GM19240 (cell line): ENCODE measurements around the gene KLHL2.

ENCODE experiments used
- DNase-seq: peaks from one replicate; pipeline ENCODE4 v3.0.0; 2011; ENCODE audit warnings: low spot score; ENCODE audit not compliant: insufficient read length

Gene KLHL2

DNA sequence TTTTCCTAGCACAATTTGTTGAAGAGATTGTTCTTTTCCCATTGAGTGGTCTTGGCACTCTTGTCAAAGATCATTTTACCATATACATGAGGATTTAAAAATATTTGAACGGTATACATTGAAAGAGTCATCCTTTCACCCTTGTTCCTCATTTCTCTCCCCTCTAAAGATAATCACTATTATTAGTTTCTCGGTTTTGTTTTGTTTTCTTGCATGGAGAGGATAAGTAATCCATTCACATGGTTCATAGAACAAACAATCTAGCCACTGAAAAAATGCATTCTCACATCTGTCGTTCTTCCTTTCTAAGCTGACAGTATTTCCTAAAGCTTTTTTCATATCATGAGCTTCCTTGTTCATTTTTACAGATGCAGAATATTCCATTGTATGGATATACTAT, 80.9 kb downstream of the KLHL2 start:
- DNase-seq: no peak

DNA sequence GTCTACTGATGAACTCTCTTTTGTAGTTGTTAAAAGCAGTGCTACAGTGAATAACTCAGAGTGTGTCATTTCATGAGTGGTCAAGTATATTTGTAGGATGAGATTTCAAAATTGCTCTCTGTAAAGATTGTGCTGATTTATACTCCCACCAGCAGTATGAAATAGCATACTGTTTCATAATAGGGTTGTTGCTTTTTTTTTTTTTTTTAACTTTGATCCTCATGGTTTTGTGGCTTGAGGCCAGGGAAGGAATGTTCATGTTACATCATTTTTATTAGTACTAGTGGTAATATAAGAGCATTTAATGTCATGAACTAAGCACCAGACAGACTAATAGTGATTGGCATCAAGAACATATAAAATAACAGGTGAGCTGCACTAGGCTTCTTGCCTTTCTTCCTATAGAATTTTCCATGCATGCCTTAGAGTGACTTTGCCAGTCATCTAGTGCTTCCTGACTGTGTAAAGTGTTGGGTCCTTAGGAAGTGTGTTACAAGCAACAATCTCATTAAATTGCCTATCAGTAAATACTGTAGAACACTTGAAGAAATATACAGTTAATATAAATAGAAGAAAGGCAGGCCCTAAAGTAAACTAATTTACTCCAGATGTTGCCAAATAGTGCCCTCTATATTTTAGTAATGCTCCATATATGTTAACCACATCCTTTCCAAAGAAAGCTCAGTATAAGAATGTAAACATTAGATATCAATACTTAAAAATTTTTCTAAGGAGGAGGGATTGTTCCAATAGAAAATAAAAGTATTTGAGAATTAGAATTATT, 81.5 kb downstream of the KLHL2 start:
- no peak for DNase-seq

DNA sequence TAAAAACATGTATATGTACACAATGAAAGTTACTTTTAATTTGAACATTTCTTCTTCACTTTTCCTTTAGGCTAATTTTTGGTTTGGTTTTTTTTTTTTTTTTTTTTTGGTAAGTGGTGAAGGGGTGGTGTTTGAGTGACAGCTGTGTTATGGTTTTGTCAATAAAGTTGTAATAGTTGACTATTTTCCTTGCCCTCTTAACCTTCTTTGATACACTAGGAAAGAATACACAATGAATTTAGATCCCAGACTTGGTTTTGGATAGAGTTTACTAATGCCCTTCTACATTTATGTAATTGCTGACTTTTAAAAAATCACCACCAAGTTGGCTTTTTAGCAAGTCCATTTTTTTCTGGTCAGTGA, 82.0 kb downstream of the KLHL2 start:
- DNase-seq: no peak

DNA sequence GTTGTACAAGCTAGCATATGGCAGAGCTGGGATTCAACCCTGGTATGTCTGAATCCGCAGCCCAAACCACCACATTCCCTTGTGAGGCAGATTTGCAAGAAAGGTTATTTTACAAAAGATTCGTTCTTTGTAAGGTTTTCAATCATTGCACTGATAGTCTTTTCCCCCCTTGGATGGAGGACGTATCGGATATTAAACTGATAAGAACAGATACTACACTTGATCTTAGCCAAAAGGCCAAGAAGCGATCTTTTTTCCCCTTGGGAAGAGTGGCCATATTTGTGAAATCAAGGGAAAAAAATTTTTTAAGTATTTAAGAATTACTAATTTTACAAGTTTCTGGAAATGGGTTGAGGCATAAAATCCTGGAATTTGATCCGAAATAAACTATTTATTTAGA, 85.7 kb downstream of the KLHL2 start:
- DNase-seq: no peak

DNA sequence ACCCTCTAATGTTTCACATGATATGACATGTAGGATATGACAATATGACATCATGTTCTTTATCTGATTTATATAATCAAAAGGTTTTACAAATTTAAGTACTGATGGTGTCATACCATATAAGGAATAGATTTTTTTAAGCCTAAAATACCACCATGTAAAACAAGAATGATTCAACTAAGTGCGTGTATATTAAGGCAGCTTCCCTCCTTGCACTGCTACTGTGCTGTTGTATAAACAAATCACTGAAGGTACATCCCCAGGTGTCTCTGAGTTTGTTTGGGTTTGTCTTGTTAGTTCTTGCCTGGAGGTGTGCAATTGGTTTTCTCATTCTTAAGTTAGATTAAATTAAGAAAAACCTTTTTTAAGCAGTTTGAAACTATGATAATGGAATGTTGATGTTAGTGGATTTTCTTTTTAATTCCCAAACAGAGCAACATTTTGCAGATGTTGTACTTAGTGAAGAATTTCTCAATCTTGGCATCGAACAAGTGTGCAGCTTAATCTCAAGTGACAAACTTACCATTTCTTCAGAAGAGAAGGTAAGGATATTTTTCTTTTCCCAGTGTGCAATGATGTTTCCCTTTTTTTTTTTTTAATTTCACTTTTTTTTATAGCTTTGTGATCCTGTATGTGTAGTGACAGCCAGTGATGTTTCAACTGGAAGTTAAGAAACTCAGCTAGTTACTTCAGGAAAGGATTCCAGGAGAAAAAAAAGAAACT, 86.7 kb downstream of the KLHL2 start:
- DNase-seq: no peak

DNA sequence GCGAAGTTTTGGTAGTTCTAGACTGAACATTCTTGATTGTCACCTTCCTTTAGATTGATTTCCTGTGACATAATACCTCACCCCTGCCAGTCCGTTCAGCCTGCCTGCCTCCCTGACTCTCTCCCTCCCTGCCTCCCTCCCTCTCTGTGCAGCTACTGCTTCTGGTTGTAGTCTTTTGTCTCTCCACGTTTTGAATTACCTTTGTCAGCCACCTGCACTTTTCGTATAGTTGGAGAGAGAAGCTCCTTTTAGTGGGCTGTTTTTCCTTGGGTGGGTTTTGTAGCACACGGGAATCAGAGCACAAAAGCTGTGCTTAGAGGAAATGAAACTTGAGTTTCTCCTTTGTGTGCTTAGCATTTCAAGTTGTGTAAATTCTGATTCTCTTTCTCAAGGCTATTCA, 87.5 kb downstream of the KLHL2 start:
- no peak for DNase-seq

DNA sequence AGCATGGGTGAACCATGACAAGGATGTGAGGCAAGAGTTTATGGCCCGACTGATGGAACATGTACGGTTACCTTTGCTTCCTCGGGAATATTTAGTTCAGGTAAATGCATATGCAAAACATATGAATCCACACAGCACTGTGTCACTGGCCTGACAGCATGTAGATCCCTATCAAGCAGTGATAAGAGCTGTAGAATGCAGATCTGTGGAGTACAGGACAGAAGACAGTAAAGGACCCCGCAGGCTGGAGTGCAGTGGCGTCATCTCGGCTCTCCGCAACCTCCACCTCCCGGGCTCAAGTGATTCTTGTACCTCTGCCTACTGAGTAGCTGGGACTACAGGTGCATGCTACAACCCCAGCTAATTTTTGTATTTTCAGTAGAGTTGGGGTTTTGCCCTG, 90.3 kb downstream of the KLHL2 start:
- no peak for DNase-seq

DNA sequence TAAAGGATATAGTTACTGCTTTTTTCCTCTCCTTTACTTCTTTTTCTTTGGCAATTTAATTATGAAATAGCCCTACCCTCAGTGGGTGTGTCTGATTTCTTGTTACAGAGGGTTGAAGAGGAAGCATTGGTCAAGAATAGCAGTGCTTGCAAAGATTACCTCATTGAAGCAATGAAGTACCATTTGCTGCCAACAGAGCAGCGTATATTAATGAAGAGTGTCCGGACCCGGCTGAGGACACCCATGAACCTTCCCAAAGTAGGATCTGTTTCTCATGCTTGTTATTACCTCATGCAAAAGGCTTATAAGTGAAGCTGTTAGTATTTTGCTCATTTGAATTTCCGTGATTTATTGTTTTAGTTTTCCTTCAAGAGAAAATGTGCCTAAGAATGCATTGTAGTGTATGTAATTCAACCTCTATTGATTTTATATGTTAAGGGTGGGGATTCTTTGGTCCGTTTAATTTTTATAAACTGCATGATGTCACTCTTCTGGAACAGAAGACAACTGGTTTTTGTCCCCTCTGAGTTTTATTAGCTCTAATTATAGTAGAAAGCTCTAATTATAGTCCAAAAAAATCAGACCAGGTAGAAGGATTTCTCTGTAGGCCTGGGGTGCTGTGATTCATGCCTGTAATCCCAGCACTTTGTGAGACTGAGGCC, 92.2 kb downstream of the KLHL2 start:
- DNase-seq: no peak

DNA sequence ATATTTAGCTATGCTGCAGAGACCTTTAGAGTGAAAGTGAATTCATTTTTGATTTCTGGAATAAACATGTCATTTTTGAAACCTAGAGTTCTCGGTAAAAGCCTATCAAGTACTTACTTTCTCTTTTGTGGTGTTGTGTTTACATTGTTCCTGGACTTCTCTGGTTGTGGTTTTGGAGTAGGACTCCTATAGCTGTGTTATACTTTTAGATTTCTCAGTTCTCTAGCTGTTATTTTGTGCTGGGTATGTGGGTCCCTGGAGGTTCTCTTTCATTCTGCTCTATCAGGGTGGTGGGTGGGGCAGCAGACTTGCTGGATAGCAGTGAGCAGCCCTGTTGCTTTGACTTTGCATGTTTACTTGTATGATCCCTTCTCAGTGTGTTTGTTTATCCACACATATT, 94.5 kb downstream of the KLHL2 start:
- no peak for DNase-seq

DNA sequence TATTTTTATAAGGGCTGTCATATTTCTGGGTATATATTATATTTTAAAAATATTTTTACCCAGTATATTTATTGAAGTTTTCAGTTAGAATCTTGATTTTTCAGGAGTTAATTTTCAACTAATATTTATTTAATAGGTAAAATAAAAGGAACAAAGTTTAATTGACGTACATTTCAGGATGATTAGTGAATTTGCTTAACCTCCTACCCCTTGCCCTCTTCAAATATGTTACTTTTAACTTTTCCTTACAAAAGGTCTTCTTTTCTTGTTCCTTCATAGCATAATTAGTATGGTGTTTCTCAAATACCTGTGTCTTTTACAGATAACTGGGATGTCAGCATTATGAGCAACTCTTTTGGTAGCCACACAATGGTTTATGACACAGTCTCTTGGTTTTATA, 95.3 kb downstream of the KLHL2 start:
- DNase-seq: no peak

DNA sequence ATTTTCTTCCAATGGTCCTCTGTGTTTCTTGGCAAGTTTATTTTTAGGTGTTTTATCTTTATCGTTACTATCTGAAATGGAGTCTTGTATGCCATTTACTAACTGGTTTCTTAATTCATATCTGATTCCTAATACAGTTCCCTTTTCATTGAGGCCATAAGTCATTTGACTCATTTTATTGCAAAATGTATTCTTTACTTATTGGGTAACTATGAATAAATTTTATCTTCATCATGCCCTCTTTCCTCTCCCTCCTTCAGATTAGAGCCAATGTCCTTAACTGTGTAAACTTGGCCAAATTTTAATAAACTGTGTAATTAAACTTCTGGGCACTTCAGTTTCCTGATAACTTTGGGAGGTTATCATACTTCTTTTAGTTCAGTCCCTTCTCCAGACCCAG, 100.8 kb downstream of the KLHL2 start:
- no peak for DNase-seq

DNA sequence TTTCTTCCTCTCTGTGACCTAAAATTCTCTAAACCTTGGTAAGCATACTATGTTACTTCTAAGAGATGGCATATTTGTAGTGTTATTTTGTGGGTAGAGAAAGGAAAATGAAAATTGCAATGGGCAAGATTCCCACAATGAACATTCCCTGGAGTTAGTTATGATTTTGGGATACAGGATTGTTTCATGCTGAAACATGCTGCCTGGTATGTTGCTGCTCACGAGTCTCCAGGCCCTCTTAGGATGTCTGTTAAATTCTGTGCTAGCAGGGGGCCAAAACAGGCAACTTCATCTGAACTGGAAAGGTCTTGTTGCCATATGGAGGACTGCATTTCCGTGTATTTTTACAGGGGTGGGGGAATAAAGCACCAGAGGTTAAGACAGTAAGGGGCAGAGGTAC, 101.2 kb downstream of the KLHL2 start:
- DNase-seq: no peak

DNA sequence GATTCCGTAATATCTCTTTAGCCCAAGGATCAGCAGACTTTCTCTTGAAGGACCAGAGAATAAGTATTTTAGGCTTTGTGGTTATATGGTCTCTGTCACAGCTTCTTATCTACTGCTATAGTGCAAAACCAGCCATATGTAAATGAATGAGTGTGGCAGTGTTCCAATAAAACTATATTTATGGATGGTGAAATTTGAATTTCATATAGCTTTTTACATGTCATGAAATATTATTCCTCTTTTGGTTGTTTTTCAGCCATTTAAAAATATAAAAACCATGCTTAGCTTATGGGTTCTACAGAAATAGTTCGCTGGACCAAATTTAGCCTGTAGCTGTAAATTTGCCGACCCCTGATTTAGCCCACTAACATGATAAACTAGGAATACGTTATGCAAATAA, 102.1 kb downstream of the KLHL2 start:
- no peak for DNase-seq

DNA sequence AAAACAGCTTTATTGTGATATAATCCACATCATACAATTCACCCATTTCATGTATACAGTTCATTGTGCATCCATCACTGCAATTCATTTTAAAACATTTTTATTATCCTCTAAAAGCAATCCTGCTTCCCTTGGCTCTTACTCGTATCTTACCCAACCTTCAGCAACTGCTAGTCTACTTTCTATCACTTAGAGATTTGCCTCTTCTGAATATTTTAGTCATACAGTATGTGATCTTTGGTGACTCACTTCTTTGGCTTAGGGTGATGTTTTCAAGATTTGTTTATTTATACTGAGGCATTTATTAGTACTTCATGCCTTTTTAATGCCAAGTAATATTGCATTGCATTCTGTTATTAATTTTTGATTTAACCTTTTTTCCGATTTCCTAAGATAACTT, 105.1 kb downstream of the KLHL2 start:
- no peak for DNase-seq

DNA sequence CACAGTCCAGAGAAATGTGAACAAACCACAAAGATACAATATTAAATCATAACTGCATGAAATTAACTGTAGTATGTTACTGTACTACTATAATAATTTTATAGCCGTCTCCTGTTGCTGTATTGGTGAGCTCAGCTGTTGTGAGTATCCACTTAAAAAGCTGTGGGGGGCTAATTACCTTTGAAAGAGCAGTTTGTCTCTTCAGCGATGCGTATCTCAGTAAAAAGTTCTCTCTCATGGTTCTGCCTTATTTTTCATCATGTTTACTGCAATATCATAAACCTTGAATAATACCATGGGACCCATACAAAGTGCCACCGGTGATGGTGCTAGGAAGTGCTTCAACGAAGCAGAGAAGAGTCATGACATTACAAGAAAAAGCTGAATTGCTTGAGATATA, 111.7 kb downstream of the KLHL2 start:
- DNase-seq: no peak

DNA sequence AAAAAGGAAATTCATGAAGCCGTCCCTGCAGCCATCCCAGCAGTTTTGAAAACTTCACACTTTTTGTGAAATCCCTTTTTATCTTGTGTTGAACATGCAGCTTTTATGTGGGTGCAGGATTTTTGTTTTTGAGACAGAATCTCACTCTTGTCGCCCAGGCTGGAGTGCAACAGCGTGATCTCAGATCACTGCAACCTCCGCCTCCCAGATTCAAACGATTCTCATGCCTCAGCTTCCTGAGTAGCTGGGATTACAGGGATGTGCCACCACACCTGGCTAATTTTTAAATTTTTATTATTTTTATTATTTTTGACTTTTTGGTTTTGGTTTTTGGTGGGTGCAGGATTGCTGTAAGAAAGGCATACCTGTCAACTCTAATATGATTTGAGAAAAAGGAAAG, 112.1 kb downstream of the KLHL2 start:
- no peak for DNase-seq

DNA sequence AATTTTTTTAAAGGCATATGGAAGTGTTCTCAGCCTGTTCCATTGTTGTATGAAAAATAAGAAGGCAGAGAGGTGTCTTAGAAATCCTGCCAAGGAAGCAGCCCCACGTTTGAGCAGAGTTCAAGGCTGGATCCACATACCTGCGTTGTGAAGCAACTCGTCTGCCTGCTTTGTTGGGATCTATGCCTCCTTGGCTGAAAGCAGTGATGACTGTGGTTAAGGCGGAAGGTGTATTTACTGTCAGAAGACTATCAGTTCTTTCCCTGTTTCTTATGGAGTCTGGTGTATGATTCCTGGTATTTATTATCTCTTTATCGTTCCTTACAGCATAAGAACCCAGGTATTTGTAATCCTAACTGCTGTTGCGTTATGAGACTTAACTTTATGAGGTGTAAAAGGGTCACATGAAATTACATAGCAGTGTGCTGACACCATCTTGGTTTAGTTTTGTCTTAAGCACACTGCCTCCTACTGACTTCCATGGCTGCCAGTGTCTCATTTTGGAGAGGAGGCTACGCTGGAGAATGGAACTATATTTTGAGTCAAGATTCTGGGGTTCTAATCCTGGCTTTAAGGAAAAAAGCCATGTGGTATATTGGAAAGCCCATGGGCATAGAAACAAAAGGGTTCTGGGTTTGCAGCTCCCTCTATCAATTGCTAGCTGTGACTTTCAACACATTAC, 117.0 kb downstream of the KLHL2 start:
- no peak for DNase-seq

DNA sequence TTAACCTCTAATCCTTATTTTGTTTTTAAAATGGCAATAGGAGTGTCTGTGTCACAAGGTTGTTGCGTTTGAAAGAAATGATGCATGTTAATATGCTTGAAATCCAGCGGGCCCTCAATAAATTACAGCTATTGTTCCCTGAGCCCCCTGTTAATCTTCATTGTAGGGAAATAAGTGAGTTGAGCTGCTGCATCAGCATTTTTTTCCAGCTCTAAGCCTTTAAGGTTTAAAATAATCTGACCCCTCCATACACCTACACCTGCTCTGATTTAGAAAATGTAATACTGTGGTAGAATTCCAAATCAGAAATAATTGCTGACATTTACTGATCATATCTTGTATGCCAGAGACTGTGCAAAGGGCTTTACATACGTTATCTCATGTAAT, 117.5 kb downstream of the KLHL2 start:
- no peak for DNase-seq

DNA sequence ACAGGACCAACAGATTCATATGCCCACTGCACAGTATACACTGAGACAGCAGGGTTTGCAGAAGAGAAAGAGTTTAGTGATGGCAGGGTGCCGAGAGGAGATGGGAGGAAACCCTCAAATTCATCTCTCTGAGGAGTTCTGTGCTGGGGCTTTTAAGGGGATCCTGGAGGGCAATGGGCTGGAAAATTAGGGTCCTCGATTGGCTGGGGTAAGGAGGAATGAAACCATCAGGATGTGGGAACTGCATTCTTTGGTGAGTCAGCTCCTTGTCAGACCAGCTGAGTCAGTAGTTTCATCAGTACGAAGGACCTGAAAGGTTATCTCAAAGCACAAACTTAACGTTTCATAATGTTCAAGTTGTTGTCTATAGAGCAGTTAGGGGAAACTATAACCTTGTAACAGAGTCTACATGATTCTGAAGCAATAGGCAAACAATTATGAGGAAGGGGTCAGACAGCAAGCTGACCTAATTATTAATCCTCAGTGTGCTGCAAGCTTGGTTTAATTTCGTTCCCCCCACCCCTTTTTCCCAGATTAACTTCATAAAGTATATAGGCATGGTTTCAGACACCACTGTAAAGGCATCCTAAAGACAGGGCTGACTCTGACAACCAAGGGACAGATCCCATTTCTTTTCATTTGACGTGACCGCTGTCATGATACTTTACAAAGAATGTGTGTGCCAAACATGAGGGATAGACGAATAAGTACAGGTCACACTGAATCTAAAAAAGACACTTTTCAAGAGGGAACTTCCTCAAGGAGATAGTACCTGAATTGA, 118.6 kb downstream of the KLHL2 start:
- DNase-seq: no peak

DNA sequence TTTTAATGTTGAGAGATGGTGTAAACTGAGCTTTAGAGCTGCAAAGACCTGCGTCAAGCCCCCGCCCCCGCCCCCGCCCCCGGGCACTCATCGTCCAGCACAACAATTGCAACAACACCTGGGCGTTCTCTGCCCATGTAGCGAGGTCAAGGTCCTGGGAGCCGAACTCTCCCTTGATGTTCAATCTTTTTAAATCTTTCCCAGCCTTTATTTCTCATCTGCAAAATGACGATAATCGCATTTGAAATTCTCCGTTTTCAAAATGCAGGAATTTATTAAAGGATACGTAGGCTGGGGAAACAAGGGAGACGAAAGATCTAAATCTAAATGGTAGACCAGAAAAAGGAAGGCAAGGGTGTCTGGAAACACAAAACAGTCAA, 119.5 kb downstream of the KLHL2 start:
- no peak for DNase-seq
